DMS153 treated with DMSO at 0.1 percent for 48 hours (cell line): Measurements from ENCODE around the gene CBFA2T2.
"Not testable (repeated sequence)": the region's sequence is repeated elsewhere in the genome, so short reads cannot be mapped to it uniquely, and the experiment has no call there.

ENCODE experiments used
- DNase-seq: peaks from one replicate; lab custom pipeline; 2025; ENCODE audit not compliant: unreplicated experiment; lab: John Stamatoyannopoulos, UW

The CBFA2T2 gene

DNA sequence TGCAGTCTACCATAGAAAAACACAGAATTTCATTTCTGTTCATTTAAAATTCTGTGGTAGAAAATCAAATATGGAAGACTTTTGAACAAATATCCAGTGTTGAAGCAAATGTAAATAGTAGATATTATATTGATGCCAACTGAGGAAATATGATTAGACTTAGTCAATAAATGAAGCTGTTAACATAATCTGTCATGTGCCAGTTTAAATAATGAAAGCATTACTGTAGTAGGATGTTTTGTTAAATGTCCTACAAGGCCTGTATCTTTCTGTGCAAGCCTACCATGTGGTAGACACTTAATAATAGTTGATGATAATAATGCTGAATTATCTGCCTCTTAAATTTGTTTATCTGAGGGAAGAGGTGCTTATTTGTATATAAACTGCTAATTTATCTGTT lies 55.9 kb downstream of the CBFA2T2 start:
- no peak for DNase-seq

GRCh38 chr20:33549229-33549999 lies 59.5 kb downstream of the CBFA2T2 start:
- no peak for DNase-seq

GRCh38 chr20:33551778-33552177 lies 61.9 kb downstream of the CBFA2T2 start:
- no peak for DNase-seq

GRCh38 chr20:33552519-33552918 lies 62.6 kb downstream of the CBFA2T2 start:
- DNase-seq, result no peak

DNA sequence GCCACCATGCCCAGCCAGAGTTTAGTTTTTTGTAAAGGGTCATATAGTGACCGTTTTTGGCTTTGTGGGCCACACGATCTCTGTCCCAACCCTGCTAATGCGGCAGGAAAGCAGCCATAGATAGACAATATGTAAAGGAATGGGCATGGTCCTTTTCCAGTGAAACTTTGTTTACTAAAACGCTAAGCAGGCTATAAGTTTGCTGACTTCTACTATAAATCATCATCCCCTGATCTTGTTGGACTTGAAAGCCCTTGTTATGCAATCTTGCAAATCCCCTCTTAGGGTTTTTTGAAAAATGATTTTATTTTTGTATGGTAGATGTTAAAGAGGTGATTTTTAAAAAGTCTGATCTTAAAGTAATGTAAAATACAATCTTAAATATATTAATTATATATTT lies 63.6 kb downstream of the CBFA2T2 start:
- no peak for DNase-seq

GRCh38 chr20:33554914-33555420 lies 65.1 kb downstream of the CBFA2T2 start:
- peak; percentile 94 for DNase-seq

DNA sequence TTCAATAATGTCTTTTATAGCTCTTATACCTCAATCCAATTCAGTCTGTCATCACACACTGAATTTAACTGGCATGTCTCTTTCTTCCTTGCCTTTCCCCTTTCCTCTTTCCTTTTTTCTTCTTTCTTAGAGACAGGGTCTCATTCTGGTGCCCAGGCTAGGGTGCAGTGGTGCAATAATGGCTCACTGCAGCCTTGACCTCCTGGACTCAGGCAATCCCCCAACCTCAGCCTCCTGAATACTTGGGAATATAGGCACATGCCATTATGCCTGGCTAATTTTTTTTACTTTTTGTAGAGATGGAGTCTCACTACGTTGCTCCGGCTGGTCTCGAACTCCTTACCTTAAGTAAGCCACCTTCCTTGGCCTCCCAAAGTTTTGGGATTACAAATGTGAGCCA lies 65.9 kb downstream of the CBFA2T2 start:
- no peak for DNase-seq

GRCh38 chr20:33556246-33556645 lies 66.3 kb downstream of the CBFA2T2 start:
- DNase-seq, result no peak

DNA sequence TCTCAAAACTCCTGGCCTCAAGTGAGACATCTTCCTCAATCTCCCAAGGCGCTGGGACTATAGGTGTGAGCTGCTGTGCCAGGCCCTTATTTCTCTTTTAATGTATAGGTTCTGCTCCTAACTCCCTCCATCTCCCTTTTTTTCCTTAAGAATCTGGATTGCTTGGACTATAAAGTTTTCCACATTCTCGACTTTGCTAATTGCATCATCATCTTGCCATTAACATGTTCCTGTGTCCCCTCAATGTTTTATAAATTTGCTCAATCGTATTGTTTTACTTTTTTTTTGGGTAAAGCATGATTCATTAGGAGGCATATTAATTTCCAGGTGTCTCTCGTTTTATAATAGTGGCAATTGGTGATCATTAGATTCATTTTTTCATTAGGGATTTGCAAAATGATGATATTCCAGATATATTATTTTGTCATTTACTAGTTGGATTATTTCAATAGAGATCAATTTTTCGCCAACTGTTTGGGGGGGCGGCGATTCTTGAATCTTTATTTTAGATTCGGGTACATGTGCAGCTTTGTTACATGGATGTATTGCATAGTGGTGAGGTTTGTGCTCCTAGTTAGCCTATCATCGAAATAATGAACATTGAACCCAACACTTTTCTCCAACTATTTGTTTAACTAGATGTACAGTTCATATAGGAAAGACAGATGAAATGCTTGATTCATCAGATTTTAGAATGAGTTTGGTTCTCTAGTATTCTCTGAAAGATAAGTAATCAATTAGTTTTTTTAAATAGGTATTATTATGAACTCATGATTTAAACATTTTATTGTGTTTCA lies 68.7 kb downstream of the CBFA2T2 start:
- DNase-seq, result no peak

DNA sequence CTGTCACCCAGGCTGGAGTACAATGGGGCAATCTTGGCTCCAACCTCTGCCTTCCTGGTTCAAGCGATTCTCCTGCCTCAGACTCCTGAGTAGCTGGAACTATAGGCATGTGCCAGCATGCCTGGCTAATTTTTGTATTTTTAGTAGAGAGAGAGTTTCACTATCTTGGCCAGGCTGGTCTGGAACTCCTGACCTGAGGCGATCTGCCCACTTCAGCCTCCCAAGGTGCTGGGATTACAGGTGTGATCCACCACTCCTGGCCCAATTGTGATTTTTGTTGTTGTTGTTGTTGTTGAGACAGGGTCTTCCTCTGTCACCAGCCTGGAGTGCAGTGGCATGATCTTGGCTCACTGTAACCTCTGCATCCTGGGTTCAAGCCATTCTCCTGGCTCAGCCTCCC lies 69.3 kb downstream of the CBFA2T2 start:
- DNase-seq, result no peak

- DNase-seq, result no peak
Measured at GRCh38 chr20:33560026-33560425, 70.1 kb downstream of the CBFA2T2 start.

DNA sequence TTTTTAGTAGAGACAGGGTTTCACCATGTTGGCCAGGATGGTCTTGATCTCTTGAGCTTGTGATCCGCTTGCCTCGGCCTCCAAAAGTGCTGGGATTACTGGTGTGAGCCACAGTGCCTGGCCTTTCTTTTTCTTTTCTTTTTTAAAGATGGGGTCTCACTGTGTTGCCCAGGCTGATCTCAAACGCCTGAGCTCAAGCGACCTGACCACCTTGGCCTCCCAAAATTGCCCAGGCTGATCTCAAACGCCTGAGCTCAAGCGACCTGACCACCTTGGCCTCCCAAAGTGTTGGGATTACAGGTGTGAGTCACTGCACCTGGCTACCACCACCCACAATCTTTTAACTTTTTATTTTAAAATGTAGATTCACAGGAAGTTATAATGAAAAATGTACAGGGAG lies 71.2 kb downstream of the CBFA2T2 start:
- not testable (repeated sequence) for DNase-seq

- DNase-seq, result peak; percentile 96
Measured at GRCh38 chr20:33561692-33562601, 72.1 kb downstream of the CBFA2T2 start.

GRCh38 chr20:33563788-33564187 lies 73.9 kb downstream of the CBFA2T2 start:
- DNase-seq, result no peak

DNA sequence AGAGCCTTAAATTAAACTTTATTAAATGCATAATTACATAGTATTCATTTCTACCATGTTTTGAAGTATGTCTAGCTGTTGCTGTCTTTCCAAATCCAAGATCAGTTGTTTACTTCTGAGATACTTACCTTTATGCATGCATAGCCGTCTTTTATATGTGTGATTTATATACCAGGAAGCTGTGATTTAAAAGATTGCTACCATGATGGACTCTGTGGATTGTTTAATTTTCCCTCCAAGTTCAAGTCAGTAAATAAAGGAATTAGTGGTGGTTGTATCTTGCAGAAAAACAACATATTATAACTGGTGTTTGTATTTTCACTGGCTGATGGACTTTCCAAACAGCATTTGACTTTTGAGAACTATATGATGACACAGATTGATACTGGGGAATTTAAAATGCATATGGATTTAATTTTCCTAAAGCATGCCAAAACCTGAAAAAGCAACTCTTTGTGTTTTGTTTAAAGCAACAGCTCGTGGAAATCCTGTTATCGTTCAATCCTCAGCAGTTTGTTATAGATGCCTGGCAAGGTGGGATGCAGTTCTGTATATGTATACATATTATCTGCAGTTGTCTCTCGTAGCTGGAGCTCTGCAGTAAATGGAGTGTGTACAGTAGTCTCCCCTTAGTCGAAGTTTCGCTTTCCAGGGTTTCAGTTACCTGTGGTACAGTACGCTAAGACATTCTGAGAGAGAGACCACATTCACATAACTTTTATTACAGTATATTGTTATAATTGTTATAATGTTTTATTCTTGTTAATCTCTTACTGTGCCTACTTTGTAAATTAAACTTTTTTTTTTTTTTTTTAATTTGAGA lies 77.1 kb downstream of the CBFA2T2 start:
- peak; percentile 60 for DNase-seq

GRCh38 chr20:33567949-33568348 lies 78.1 kb downstream of the CBFA2T2 start:
- peak; percentile 62 for DNase-seq

GRCh38 chr20:33568378-33568777 lies 78.5 kb downstream of the CBFA2T2 start:
- peak; percentile 96 for DNase-seq

GRCh38 chr20:33568868-33569801 lies 79.2 kb downstream of the CBFA2T2 start:
- DNase-seq, result no peak

GRCh38 chr20:33569802-33570391 lies 80.0 kb downstream of the CBFA2T2 start:
- DNase-seq, result no peak
